ENCODE measurements around the gene ATP6V1F.

Gene ATP6V1F

GRCh38 chr7:128852537-128853254 lies 10.0 kb upstream of the ATP6V1F start:
- Mint-ChIP-seq H3K27me3 (no peaks in the 10 kb centered on the region), H3K9me3 (no peaks in the 10 kb centered on the region), H3K4me1 (no peaks in the 10 kb centered on the region), H3K36me3 (ENCODE audit: low read depth) (no peaks in the 10 kb centered on the region), H3K4me3 (no peak overlapping the region), H3K27ac (no peak overlapping the region)
- ATAC-seq, result no peak
- no peak for DNase-seq

GRCh38 chr7:128853799-128854198 lies 8.9 kb upstream of the ATP6V1F start:
- ATAC-seq (no peak), DNase-seq (no peak)
- no peak overlapping the region for H3K27ac Mint-ChIP-seq
- no peaks in the 10 kb centered on the region for H3K9me3 Mint-ChIP-seq
- no peaks in the 10 kb centered on the region for H3K27me3 Mint-ChIP-seq
- H3K36me3 Mint-ChIP-seq (ENCODE audit: low read depth), result no peaks in the 10 kb centered on the region
- no peak overlapping the region for H3K4me3 Mint-ChIP-seq
- no peaks in the 10 kb centered on the region for H3K4me1 Mint-ChIP-seq

GRCh38 chr7:128854396-128854795 lies 8.3 kb upstream of the ATP6V1F start:
- Mint-ChIP-seq H3K27ac (no peak overlapping the region), H3K4me1 (no peaks in the 10 kb centered on the region), H3K9me3 (no peaks in the 10 kb centered on the region)

GRCh38 chr7:128855559-128855958 lies 7.1 kb upstream of the ATP6V1F start:
- H3K4me3 Mint-ChIP-seq, result no peak overlapping the region

More at GRCh38 chr7:128854396-128854795, 8.3 kb upstream of the ATP6V1F start:
- Mint-ChIP-seq H3K36me3 (ENCODE audit: low read depth) (no peaks in the 10 kb centered on the region), H3K4me3 (no peak overlapping the region), H3K27me3 (no peaks in the 10 kb centered on the region)
- no peak for ATAC-seq
- DNase-seq, result no peak

GRCh38 chr7:128856001-128856718 lies 6.5 kb upstream of the ATP6V1F start:
- H3K27me3 Mint-ChIP-seq, result no peaks in the 10 kb centered on the region
- ATAC-seq (no peak), DNase-seq (no peak)
- no peaks in the 10 kb centered on the region for H3K4me1 Mint-ChIP-seq
- no peak overlapping the region for H3K27ac Mint-ChIP-seq
- H3K36me3 Mint-ChIP-seq (ENCODE audit: low read depth), result no peaks in the 10 kb centered on the region
- H3K4me3 Mint-ChIP-seq, result no peak overlapping the region
- no peaks in the 10 kb centered on the region for H3K9me3 Mint-ChIP-seq

More at GRCh38 chr7:128855559-128855958, 7.1 kb upstream of the ATP6V1F start:
- DNase-seq (no peak), ATAC-seq (no peak)
- H3K27me3 Mint-ChIP-seq, result no peaks in the 10 kb centered on the region
- no peak overlapping the region for H3K27ac Mint-ChIP-seq
- no peaks in the 10 kb centered on the region for H3K36me3 Mint-ChIP-seq (ENCODE audit: low read depth)
- no peaks in the 10 kb centered on the region for H3K9me3 Mint-ChIP-seq
- H3K4me1 Mint-ChIP-seq, result no peaks in the 10 kb centered on the region

- no peak overlapping the region for H3K4me3 Mint-ChIP-seq
- H3K36me3 Mint-ChIP-seq (ENCODE audit: low read depth), result peaks cover 4% of the 10 kb centered on the region
- H3K27ac Mint-ChIP-seq, result no peak overlapping the region
- no peak for ATAC-seq
- H3K4me1 Mint-ChIP-seq, result peaks cover 9% of the 10 kb centered on the region
- no peaks in the 10 kb centered on the region for H3K9me3 Mint-ChIP-seq
- peaks cover 2% of the 10 kb centered on the region for H3K27me3 Mint-ChIP-seq
- no peak for DNase-seq
Measured at GRCh38 chr7:128858380-128859231, 4.0 kb upstream of the ATP6V1F start.

GRCh38 chr7:128859232-128860157 lies 3.2 kb upstream of the ATP6V1F start:
- Mint-ChIP-seq H3K27ac (no peak overlapping the region), H3K36me3 (ENCODE audit: low read depth) (peaks cover 4% of the 10 kb centered on the region), H3K4me1 (peaks cover 14% of the 10 kb centered on the region), H3K9me3 (no peaks in the 10 kb centered on the region), H3K4me3 (no peak overlapping the region), H3K27me3 (peaks cover 2% of the 10 kb centered on the region)
- no peak for DNase-seq
- ATAC-seq, result no peak

- peaks cover 2% of the 10 kb centered on the region for H3K27me3 Mint-ChIP-seq
- peaks cover 7% of the 10 kb centered on the region for H3K36me3 Mint-ChIP-seq (ENCODE audit: low read depth)
- no peaks in the 10 kb centered on the region for H3K9me3 Mint-ChIP-seq
- H3K4me3 Mint-ChIP-seq, result no peak overlapping the region
- H3K27ac Mint-ChIP-seq, result no peak overlapping the region
- no peak for DNase-seq
- no peak for ATAC-seq
- H3K4me1 Mint-ChIP-seq, result peaks cover 14% of the 10 kb centered on the region
Measured at GRCh38 chr7:128860158-128861073, 2.2 kb upstream of the ATP6V1F start.

- Mint-ChIP-seq H3K9me3 (no peaks in the 10 kb centered on the region), H3K36me3 (ENCODE audit: low read depth) (peaks cover 10% of the 10 kb centered on the region), H3K27me3 (peaks cover 2% of the 10 kb centered on the region), H3K4me1 (peaks cover 16% of the 10 kb centered on the region), H3K4me3 (peak overlapping the region; percentile 90), H3K27ac (peak overlapping the region; percentile 94)
- DNase-seq (no peak), ATAC-seq (no peak)
Measured at GRCh38 chr7:128861957-128862570, 592 bp upstream of the ATP6V1F start.

GRCh38 chr7:128863433-128863989 lies 855 bp downstream of the ATP6V1F start:
- Mint-ChIP-seq H3K4me1 (peaks cover 16% of the 10 kb centered on the region), H3K4me3 (peak overlapping the region; percentile 90), H3K27ac (peak overlapping the region; percentile 94), H3K27me3 (peaks cover 2% of the 10 kb centered on the region), H3K36me3 (ENCODE audit: low read depth) (peaks cover 10% of the 10 kb centered on the region), H3K9me3 (no peaks in the 10 kb centered on the region)
- DNase-seq, result peak; percentile 53
- peak; percentile 48 for ATAC-seq

- H3K27ac Mint-ChIP-seq, result no peak overlapping the region
- peaks cover 5% of the 10 kb centered on the region for H3K27me3 Mint-ChIP-seq
- H3K4me3 Mint-ChIP-seq, result no peak overlapping the region
- H3K9me3 Mint-ChIP-seq, result no peaks in the 10 kb centered on the region
- ATAC-seq, result no peak
- peaks cover 22% of the 10 kb centered on the region for H3K4me1 Mint-ChIP-seq
- no peak for DNase-seq
- H3K36me3 Mint-ChIP-seq (ENCODE audit: low read depth), result peaks cover 10% of the 10 kb centered on the region
Measured at GRCh38 chr7:128865303-128865702, 2.6 kb downstream of the ATP6V1F start.

- DNase-seq (no peak), ATAC-seq (no peak)
- Mint-ChIP-seq H3K36me3 (ENCODE audit: low read depth) (peaks cover 10% of the 10 kb centered on the region), H3K4me3 (no peak overlapping the region), H3K4me1 (peaks cover 23% of the 10 kb centered on the region), H3K9me3 (no peaks in the 10 kb centered on the region), H3K27me3 (peaks cover 7% of the 10 kb centered on the region), H3K27ac (no peak overlapping the region)
Measured at GRCh38 chr7:128865996-128866877, 3.6 kb downstream of the ATP6V1F start.

Measured in activated naive CD8-positive, alpha-beta T cell treated with anti-CD3 and anti-CD28 coated beads, Interleukin-2, amount 50 U/mL, for 24 hours (primary cell).